Calu3 (cell line): ENCODE measurements around the gene RAVER1. TPM values are rescaled to one million over a fixed set of nuclear protein-coding genes. Genes with fewer than 3 reads are reported as not detected.

Experiments
- BruUV-seq: library from RNA; stranded (reverse); fragments of 400-500 nt; replicated peaks from 2 replicates; lab custom pipeline; 2021; lab: Mats Ljungman, UMichigan
- CTCF ChIA-PET: fragments of 300-600 bp; sonication (Branson Sonifier 250); formaldehyde crosslinking; loops from one replicate; lab custom pipeline; 2022; ENCODE audit warnings: antibody characterized with exemption; lab: Charles Lee
- DNase-seq: peaks from one replicate; pipeline ENCODE4 v3.0.0; 2022
- H3K27ac Mint-ChIP-seq: one replicate; pipeline ENCODE4 v1.8.0; 2022; ENCODE audit warnings: mixed read lengths; ENCODE audit not compliant: unreplicated experiment
- H3K27me3 Mint-ChIP-seq: one replicate; pipeline ENCODE4 v1.8.0; 2022; ENCODE audit warnings: mixed read lengths; ENCODE audit not compliant: unreplicated experiment
- H3K36me3 Mint-ChIP-seq: one replicate; pipeline ENCODE4 v1.8.0; 2022; ENCODE audit warnings: mild to moderate bottlenecking, moderate library complexity, mixed read lengths; ENCODE audit not compliant: insufficient read depth, unreplicated experiment
- H3K4me1 Mint-ChIP-seq: one replicate; pipeline ENCODE4 v1.8.0; 2022; ENCODE audit warnings: mild to moderate bottlenecking, low read depth, mixed read lengths; ENCODE audit not compliant: unreplicated experiment
- H3K4me3 Mint-ChIP-seq: one replicate; pipeline ENCODE4 v1.8.0; 2022; ENCODE audit warnings: mild to moderate bottlenecking, low read depth, moderate library complexity, mixed read lengths; ENCODE audit not compliant: unreplicated experiment
- H3K9me3 Mint-ChIP-seq: one replicate; pipeline ENCODE4 v1.8.0; 2022; ENCODE audit warnings: low read depth, mixed read lengths; ENCODE audit not compliant: unreplicated experiment
- intact Hi-C: fragments of 100-400 bp; cut with micrococcal nuclease; formaldehyde crosslinking; loops from one replicate; pipeline ENCODE4 v1.10.0; 2022; ENCODE audit not compliant: unreplicated experiment
- total RNA-seq: library from RNA; stranded (reverse); gene quantifications from 2 replicates; pipeline ENCODE4 v1.2.3, GENCODE V29; 2022
- TF ChIP-seq, protein P1 (sequence below): fragments of 200-600 bp; IDR thresholded peaks from one replicate; pipeline ENCODE4 v1.8.0; 2022; ENCODE audit warnings: antibody characterized with exemption; ENCODE audit not compliant: unreplicated experiment

RAVER1 gene
- total RNA-seq, 1 experiment from 2014 or later = 43.2 TPM

DNA sequence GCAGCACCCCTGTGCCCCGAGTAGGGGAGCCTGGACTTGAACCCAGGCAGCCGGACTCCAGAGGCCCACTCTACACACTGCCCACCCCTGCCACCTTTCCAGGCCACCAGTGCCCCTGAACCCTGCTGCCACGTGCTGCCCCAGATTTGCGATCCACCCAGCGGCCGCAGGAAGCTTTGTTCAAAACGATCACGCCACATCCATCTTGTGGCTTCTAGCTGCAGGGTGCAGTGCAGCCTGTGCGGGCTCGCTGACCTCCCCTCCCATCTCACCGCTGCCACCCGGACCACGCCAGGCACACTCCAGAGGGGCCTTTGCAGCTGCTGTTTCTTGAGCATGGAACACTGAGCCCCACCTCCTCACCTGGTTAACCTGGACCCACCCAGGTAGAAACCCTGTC is 3.8 kb downstream of the RAVER1 start:
- no peaks in the 10 kb centered on the region for H3K4me1 Mint-ChIP-seq
- CTCF ChIA-PET = interaction anchor here (0.7 kb wide), 1 partner anchor 13 kb away, joined by 3 read pairs; no protein-coding TSS in a partner anchor
- intact Hi-C loops = no loop called here
- no peak overlapping the region for H3K27ac Mint-ChIP-seq
- peaks cover 39% of the 10 kb centered on the region for H3K36me3 Mint-ChIP-seq
- TF ChIP-seq, protein P1, sequence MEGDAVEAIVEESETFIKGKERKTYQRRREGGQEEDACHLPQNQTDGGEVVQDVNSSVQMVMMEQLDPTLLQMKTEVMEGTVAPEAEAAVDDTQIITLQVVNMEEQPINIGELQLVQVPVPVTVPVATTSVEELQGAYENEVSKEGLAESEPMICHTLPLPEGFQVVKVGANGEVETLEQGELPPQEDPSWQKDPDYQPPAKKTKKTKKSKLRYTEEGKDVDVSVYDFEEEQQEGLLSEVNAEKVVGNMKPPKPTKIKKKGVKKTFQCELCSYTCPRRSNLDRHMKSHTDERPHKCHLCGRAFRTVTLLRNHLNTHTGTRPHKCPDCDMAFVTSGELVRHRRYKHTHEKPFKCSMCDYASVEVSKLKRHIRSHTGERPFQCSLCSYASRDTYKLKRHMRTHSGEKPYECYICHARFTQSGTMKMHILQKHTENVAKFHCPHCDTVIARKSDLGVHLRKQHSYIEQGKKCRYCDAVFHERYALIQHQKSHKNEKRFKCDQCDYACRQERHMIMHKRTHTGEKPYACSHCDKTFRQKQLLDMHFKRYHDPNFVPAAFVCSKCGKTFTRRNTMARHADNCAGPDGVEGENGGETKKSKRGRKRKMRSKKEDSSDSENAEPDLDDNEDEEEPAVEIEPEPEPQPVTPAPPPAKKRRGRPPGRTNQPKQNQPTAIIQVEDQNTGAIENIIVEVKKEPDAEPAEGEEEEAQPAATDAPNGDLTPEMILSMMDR = no peak
- no peaks in the 10 kb centered on the region for H3K9me3 Mint-ChIP-seq
- no peak overlapping the region for H3K4me3 Mint-ChIP-seq
- no TSS peak for BruUV-seq
- no peaks in the 10 kb centered on the region for H3K27me3 Mint-ChIP-seq
- DNase-seq = no peak

DNA sequence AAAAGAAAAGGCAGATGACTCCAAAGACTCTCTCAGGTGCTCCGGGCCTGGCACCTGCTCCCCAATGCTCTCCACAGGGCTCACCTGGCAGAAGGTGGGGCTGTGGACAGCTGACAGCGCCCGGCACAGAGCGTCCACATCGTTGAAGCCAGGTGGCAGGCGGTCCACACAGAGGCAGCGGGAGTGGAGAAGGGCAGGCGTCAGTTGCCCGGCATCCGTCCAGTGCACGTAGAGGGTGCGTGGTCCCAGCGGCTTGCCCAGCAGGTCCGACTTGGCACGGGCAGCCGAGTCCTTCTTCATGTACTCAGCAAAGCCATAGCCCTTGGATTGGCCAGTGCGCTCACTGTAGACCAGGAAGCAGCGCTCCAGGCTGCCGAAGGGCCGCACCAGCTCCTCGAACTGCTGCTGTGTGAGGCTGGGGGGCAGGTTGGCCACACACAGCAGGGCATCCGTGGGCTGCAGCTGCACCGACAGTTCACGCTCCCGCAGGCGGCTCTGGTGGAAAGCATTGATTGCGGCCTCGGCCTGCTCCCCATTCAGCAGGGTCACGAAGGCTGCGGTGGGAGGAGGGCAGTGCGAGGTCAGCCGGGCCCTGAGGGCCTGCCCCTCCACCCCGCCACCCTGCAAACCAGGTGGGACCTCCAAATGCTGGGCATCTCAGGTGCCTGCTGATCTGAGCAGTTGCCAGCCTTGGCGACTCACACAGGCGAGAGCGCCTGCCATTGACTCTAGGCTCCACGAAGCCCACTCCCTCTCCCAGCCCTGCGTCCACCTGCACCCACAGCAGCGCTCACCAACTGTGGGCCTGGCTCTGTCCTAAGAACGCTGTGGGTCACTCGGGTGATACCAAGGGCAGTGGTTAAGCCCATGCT is 4.5 kb downstream of the RAVER1 start:
- no peaks in the 10 kb centered on the region for H3K4me1 Mint-ChIP-seq
- H3K9me3 Mint-ChIP-seq = no peaks in the 10 kb centered on the region
- no peak overlapping the region for H3K4me3 Mint-ChIP-seq
- intact Hi-C loops = no loop called here
- no peak for DNase-seq
- CTCF ChIA-PET = no interaction called here
- TF ChIP-seq, protein P1 = no peak
- H3K27ac Mint-ChIP-seq = no peak overlapping the region
- H3K27me3 Mint-ChIP-seq = no peaks in the 10 kb centered on the region
- BruUV-seq = no TSS peak
- H3K36me3 Mint-ChIP-seq = peaks cover 39% of the 10 kb centered on the region

DNA sequence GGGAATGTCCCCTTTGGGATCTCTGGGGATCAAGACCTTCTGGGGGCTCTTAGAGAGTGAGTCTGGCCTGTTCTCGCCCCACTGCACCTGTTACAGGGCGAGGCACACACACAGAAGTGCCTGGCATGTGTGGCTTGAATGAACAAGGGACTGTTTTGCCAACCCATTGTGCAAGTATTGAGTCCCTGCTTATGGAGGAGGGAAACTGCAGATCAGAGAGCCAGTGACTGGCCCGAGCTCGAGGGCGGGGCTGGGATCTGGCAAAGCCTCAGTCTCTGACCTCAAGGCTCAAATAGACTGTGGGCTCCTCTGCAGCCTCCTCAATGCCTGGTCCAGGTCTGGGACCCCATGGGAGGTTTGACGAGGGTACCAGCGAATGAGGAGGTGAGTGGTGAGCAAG is 5.5 kb downstream of the RAVER1 start:
- CTCF ChIA-PET = no interaction called here
- TF ChIP-seq, protein P1 = no peak
- Mint-ChIP-seq H3K4me3 (no peak overlapping the region), H3K9me3 (no peaks in the 10 kb centered on the region), H3K36me3 (peaks cover 29% of the 10 kb centered on the region), H3K27ac (no peak overlapping the region), H3K4me1 (no peaks in the 10 kb centered on the region), H3K27me3 (no peaks in the 10 kb centered on the region)
- no TSS peak for BruUV-seq
- DNase-seq = no peak
- intact Hi-C loops = no loop called here

DNA sequence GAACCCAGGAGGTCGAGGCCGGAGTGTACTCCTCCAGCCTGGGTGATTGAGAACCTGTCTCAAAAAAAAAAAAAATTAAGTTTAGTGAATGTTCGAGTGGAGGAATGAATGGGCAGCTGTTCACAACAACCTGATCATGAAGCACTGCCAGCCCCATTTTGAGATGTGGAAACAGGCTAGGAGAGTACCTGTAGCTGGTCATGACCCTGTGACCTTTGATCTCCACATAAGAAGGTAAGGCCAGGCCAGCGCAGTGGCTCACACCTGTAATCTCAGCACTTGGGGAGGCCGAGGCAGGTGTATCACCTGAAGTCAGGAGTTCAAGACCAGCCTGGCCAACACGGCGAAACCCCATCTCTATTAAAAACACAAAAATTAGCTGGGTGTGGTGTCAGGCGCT is 7.6 kb downstream of the RAVER1 start:
- Mint-ChIP-seq H3K36me3 (peaks cover 34% of the 10 kb centered on the region), H3K4me1 (no peaks in the 10 kb centered on the region), H3K27ac (no peak overlapping the region), H3K4me3 (no peak overlapping the region), H3K9me3 (no peaks in the 10 kb centered on the region), H3K27me3 (no peaks in the 10 kb centered on the region)
- CTCF ChIA-PET = no interaction called here
- TF ChIP-seq, protein P1 = no peak
- intact Hi-C loops = no loop called here
- DNase-seq = no peak
- BruUV-seq = no TSS peak
